ENCODE results near the gene CPLX1. TPM values are rescaled to one million over a fixed set of nuclear protein-coding genes. Genes with fewer than 3 reads are reported as not detected.

Gene CPLX1
- total RNA-seq, 1 donor from 2014 or later = not detected

DNA sequence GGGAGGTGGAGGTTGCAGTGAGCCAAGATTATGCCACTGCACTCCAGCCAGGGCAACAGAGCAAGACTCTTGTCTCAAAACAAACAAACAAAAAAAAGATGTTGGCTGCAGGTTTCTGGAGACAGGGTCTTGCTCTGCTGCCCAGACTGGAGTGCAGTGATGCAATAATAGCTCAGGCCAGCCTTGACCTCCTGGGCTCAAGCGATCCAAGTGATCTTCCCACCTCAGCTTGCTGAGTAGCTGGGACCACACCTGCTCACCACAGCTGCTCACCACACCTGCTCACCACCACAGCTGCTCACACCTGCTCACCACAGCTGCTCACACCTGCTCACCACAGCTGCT, 29.9 kb upstream of the CPLX1 start:
- DNase-seq = no peak

DNA sequence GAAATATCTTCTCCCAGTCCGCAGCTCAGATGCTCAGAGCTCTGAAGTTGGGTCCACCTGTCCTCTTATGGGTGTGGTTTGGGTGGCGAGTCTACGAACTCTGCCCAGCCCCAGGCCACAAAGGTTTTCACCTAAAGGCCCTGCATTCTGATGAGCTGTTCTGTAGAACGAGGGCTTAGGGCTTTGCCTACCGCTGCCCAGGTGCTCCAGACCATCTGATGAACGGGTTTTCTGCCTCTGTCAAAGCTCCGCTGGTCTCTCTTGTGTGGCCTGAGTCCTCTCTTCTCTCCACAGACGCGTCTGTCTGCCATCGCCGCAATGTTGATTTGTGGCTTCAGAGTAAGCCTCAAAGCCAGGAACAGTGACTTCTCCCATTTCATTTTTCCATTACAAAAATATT, 28.4 kb upstream of the CPLX1 start:
- no peak for DNase-seq

DNA sequence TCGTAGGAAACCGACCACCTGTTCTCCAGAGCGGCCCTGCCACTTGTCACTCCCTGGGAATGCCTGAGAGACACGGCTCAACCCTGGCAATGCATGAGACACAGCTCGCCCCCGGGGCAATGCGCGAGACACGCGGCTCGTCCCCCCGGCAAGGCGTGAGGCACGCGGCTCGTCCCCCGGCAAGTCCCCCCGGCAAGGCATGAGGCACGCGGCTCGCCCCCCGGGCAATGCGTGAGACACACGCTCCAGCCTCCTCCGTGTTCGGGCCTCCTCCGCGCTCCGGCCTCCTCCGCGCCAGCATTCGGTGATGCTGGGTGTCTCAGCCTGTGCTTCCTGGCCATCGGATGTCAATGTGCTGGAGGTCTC, 27.5 kb upstream of the CPLX1 start:
- DNase-seq = no peak

DNA sequence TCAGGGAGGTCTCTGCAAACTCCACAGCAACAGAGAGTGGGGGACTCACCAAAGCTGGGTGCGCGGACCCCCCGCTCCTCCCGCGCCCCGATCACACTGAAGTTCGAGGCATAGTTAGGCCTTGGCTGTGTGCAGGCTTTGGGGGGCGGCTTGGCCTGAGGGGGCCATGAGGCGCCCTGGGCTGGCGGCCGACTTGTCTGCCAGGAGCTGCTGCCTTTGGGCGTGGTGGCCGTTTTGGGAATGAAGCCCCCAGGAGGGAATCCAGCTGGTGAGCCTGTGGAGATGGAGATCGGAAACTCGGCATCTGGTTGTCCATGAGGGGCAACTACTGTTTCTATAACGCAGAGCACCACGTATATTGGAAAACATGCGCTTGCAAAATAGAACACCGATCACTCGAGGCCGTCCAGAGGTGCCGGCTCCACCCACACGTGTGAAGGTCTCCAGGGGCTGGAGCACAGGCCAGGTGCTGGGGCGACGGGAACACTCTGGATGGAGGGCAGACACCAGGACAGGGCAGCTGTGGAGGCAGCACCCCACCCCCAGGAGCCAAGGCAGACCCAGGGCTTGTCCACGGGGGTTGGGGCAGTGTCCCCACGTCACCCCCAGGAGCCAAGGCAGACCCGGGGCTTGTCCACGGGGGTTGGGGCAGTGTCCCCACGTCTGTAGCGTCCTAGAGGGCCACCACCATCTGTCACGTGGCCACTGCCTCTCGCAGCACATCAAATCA, 25.9 kb upstream of the CPLX1 start:
- no peak for DNase-seq

DNA sequence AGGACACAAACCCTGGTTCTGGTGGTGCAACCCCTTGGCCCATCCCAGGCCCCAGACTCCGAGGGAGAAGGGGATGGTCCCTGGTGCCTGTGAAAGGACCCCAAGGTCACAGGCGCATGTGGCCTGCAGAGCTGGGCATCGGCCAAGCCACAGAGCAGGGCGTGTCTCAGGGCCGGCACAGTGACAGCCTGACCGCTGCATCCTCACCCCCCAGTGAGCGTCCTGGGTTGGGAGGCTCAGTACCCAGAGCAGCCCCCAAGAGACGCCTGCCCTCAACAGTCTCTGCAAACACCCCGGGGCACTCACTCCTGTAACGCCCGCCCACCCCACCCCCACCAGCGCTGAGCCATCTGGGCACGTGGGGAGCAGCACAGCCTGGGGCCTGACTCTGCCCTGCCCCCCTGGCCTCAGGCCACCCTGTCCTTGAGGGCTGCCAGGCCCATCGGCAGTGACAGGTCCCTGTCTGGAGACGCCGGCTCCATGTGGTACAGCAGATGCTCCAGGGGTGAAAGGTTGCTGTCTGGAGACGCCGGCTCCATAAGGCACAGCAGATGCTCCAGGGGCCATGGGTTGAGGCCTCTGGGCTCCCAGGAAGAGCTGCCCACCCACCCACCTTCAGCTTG, 24.5 kb upstream of the CPLX1 start:
- DNase-seq = no peak

DNA sequence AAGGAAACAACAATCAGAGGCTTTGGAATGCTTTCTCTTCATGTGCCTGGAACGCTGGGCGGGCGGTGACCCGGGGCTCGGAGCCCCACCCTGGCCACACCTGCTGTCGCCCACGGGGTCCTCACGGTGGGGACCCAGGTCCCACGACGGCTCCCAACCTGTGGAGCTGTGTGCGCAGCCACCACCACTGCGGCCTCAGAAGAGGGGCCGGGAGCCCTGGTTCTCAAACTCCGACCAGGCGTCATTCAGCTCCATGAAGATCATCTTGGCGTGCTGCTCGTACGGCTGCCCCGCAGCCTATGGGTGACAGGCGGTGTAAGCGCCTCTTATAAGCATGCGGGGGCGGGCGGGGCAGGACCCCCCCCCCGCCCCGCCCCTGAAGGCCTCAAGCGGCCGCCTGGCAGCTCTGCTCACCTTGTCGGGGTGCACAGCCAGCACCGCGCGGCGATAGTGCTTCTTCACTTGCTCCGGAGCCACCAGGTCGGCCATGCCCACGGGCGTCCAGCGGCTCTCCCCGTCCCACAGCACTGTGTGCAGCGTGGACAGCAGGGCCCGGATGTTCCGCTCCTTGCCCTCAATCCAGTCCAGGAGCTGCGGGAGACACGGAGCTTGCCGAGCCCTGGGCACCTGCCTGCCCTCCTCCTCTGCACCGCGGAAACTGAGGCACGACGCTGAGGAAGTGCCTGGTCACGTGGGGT, 23.7 kb upstream of the CPLX1 start:
- no peak for DNase-seq

DNA sequence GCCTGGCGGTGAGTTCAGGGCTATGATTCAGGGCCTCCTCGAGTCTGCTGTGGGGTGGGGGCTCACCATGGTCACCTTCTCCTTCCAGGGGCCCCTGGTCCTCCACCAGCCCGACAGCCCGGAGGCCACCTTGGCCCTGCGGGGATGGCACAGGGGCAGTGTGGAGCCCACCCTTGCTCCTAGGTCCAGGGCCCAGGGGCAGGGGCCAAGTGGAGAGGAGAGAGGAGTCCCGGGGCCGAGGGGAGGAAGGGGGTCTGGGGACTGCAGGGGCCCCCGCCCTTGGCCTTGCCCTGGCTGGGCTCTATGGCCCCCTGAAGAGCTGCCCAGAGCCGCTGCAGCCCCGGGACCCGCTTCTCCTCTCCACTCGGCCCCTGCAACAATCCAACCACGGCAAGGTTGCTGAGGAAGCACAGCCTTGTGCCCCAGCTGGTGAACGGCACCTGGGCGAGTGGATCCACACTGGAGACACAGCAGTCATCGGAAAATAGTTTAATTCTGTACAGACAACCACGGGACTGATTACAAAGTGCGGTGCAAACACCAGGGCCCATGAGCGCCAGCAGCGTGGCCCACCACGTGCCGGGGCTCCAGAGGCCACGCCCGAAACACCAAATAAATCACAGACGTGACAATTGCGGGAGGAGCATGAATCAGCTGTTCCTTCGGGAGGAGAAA, 23.0 kb upstream of the CPLX1 start:
- DNase-seq = no peak

DNA sequence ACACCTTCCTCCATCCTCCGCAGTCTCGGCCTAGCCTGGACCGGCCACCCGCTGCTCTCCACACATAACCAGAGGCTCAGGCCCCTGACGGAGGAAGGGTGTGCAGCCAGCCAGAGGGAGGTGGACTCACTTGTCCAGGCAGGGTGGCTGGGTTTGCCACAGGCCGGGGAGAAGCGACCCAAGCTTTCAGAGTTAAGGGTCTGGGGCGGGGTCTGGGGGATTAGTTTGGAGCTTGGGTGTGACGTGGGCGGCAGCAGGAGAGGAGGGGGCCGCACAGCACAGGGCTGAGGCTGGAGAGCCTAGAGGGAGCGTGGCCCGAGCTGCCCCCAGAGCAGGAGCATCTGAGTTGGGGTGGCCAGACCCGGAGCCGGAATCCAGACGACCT, 22.4 kb upstream of the CPLX1 start:
- no peak for DNase-seq

DNA sequence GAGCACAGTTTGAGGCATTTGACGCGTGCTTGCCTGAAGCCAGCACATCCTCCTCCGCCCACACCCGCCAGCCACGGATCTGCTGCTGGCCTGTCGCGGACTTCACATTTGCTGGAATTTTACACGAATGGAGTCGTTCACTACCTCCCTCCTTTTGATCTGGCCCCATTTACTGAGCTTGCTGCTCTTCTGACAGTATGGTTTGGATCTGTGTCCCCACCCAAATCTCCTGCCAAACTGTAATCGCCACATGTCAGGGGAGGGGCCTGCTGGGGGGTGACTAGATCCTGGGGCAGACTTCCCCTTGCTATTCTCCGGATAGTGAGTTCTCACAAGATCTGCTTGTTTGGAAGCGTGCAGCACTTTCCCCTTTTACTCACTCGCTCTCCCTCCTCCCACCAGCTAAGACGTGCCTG, 19.9 kb upstream of the CPLX1 start:
- DNase-seq = no peak

DNA sequence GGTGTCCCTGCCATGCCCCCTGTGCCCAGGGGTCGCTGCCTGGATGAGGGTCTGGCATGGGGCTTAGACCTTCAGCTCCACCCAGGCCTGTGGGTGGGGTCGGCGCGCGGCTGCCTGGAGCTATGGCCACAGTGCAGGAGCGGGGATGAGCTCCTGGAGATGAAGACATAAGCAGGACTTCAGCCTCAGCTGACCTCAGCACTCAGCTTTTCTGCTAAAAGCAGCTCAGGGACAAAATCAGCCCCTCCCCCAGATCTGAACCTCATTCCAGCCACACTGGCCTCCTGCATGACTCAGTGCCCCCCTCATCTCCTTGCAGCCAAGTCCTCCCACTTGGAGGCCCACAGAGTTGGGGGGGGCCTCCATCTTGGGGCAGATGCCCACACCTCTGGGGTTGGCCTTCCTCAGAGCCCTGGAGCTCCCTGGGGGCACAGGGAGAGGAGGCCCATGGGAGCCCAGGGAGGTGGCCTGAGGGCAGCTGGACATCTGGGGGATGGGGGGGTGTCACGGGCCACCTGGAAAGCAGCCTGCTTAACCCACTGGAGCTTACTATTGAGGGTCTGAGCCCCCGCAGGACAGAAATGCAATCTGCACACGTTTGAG, 19.4 kb upstream of the CPLX1 start:
- DNase-seq = no peak

DNA sequence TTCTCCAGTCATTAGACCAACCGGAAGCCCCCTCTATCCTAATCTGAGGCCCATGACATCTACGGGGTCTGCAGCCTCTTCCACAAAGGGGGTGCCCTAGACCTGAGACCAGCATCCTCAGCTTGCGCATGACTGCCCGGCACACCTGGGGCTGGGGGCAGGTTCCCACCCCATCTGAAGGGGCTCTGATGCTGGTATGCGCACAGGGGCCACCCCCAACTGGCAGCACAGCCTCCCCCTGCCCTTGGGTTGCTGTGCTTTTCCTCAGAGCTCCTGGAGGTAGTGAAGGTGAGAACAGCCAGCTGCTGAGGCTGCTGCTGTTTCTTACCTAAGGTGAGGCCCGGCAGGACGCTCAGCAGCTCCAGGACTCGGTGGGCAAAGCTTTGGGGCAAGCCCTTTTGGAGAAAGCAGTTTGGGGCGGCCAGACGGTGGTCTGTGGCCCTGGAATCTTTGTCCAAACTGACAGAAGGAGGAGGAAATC, 18.9 kb upstream of the CPLX1 start:
- DNase-seq = no peak

DNA sequence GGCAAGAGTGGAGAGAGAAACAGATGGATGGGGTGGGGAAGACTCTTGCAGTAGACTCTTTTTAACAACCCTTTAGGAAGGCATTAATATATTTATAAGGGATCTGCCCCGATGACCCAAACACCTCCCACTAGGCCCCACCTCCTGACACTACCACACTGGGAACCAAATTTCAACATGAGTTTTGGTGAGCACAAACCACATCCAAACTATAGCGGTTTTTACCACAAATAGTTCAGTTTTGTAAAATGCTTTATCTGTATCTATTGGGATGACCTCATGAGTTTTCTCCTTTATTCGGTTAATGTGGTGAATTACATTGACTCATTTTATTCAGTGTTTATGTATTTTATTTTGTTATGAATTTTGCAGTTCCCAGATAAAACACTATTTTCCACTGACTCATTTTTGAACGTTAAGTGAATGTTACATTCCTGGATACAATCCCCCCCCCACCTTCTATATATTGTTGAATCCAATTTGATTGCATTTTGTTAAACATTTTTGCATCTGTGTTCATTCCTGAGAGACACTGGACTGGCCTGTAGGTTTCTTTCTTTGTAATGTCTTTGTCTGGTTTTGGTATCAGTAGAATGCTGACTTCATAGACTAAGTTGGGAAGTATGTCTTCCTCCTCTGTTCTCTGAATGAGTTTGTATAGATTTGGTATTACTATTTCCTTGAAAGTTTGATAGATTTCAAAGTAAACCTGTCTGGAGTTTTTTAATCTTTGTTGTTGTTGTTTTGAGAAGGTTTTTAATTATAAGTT, 13.9 kb upstream of the CPLX1 start:
- DNase-seq = no peak

DNA sequence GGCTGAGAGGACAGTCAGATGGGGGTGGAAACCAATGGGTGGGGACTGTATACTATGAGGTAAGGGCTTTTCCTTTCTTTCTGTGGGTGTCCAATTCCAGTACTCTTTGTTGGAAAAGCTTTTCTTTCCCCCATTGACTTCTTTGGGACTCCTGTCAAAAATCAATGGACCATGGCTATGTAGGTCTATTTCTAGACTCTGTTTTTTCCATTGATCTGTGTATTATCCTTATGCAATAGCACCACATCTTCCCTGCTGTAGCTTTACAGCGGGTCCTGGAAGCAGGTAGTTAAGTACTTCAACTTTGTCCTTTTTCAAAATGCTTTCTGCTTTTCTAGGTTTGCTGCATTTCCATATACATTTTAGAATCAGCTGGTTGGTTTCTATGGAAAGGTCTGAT, 11.8 kb upstream of the CPLX1 start:
- no peak for DNase-seq

DNA sequence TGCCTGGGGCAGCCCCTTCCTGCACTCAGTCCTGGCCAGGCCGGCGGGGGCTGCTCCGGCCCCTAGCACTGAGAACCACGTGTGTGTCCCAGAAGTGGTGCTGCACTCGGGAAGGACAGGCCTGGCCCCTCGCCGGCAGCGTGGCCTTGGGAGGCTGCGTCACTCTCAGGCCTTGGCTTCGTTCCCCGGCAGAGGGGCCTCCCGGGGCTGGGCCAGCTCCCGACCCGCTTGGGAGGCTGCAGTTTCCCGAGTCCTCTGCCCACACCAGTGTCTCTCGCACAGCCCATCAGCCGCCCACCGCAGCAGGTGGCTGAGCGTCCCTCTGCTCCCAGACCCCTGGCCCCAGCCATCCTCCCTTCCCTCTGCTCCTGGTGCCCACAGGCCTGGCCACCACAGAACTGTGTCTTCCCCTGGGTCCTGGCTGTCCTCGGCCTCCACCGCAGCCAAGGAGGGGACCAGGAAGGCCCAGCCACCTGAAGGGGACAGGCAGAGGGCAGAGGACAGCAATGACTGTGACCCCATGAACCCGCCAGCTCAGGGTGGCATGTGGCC, 10.9 kb upstream of the CPLX1 start:
- no peak for DNase-seq

DNA sequence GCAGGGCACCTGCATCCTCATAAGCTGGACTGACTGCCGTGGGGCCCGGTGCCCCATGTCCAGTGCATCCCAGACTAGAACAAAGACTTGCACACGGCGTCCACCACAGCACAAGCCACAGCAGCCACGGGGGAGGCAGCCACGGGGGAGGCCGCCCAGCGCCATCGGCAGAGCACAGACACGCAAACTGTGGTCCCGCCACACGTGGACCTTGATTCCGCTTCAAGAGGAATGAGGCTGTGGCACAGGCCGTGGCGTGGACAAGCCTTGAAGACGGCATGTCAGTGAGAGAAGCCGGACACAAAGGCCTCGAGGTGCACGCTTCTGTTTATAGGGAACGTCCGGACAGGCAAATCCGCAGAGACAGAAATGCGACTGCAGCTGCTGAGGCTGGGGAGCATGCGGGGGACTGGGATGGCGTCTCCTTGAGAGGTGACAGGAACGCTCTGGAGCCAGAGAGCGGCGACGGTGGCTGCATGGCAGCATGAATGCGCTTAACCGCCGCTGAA, 10.1 kb upstream of the CPLX1 start:
- no peak for DNase-seq

DNA sequence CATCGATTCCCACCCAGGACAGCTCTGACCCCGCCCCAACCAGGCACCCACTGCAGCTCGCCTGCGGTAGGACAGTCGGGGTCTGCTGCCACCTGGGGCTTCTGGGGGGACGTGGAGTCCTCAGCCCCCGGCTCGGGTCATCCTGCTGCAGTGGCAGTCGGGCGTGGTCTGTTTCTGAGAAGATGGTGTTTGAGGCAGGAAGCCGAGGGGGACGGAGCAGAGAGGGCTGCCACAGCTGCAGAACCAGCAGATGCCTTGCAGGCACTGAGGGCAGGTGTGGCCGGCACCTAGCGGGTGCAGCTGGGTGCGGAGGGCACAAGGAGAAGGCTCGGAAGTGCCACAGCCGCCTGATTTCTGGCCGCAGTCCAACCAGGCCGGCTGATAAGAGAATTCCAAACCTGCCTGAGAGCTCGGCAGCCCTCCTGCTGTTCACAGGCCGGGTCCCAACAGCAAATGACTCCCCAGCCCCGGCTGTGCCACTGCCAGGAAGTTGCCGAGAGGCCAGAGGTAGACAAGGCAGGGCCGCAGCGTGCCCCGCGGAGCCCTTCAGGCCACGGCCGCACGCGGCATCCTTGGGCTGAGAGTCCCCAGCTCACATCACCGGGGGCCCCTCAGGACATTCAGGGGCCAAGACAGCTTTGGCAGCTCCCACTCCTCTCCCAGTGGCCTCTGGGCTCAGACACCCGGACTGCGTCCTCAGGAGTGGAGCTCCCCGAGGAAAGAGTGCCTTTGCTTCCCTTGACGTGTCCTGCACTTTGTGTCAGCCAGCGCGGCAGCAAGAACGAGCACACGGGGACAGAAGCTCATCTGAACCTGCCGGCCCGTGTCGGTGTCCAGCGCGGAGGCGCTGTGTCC, 9.4 kb upstream of the CPLX1 start:
- DNase-seq = no peak

DNA sequence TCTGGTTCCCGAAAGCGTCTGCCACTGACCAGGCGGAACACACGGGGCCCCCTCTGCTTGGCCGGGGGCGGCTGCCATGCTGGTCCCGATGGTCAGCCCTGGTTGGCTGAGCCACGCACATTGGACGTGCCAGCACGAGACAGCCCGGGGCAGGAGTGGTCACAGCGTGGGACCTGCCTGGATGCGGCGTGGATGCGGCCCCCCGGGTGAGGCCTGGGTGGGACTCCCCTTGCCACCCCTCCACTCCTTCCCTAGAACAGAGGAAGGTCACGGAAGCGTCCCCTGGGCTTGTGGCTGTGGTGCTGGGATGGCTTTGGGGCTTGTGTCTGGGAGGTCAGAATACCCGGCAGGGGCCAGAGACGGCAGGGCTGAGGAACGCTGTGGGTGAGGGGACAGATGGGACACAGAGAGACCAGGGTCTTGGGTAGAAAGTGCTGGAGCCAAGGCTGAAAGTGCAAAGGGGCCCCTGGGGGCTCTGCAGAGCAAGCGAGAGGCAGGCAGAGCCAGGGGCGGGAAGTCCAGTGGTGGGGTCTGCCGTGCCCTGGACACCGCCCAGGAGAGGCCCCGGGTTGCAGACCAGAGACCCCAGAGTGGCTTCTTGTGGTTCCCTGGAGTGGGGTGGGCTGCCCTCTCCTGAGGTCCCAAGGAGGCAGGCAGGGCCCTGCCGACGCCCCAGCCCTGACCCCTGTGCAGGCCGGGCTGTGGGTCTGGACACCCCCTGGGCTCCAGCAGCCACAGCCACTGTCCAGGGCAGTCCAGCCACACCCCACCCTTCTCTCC, 8.6 kb upstream of the CPLX1 start:
- no peak for DNase-seq

DNA sequence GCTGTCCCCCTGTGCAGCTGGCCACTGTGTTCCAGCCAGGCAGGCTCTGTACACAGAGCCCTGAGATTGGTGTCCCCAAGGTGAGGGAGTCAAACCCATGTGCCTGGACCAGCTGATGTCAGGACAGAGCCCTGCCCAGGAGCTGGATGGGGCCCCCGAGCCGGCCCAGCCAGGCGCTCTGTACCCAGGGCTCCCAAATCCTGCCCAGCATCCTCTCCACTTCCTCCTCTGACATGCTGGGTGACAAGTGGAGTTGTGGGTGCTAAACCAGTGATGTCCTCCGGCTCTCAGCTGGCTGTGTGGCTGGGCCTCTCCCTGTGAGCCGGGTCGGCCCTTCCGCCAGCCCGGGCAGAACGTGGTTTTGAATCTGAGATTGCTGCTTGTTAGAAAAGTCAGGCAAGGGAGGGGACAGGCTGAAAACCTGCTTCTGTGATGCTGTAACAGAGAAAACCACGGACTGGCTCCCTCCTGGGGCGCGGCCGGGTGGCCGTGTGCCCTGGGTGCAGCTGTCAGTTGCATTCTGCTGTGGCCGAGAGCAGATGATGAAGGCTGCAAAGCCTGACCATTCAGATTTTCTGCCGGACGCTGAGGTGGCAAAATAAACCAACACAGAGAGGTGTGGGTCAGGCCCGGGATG, 7.9 kb upstream of the CPLX1 start:
- no peak for DNase-seq

DNA sequence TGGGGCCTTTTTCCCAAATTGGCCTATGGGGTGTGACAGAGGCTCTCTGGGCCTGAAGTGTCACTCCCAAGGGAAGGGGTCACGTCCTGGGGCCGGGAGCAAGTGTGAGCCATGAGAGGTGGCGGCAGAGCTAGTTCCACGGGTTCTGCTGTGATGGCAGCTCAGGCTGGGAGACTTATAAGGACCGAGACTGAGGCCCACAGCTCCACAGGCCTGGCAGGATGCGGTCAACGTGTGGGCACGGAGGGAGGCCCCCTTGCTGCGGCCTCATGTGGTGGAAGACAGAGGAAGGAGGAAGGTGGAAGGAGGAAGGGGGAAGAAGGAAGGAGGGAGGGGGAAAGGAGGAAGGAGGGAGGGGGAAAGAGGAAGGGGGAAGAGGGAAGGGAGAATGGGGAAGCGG, 7.2 kb upstream of the CPLX1 start:
- no peak for DNase-seq
